K562 (cell line): ENCODE results near the gene ERN1. TPM values are rescaled to one million over a fixed set of nuclear protein-coding genes. Genes with fewer than 3 reads are reported as not detected.

Experiments
- CTBP1 ChIP-seq: fragments of 450-650 bp; IDR thresholded peaks from 2 replicates; pipeline ENCODE4 v1.6.1; 2016; ENCODE audit warnings: borderline replicate concordance
- EGR1 ChIP-seq: fragments of 450-650 bp; conservative IDR thresholded peaks from 2 replicates; pipeline ENCODE4 v1.6.1; 2017; ENCODE audit warnings: mild to moderate bottlenecking
- FOXJ2 ChIP-seq: fragments of 200-800 bp; sonication (Bioruptor generic); IDR thresholded peaks from 2 replicates; pipeline ENCODE4 v1.6.1; 2016; ENCODE audit warnings: missing genetic modification characterization, missing compliant biosample characterization
- GABPB1 ChIP-seq: sonication (generic); formaldehyde crosslinking; IDR thresholded peaks from 2 replicates; pipeline ENCODE4 v1.8.0; 2022; ENCODE audit warnings: mild to moderate bottlenecking, missing genetic modification reagents
- LEF1 ChIP-seq: fragments of 450-650 bp; IDR thresholded peaks from 2 replicates; pipeline ENCODE4 v1.6.1; 2016; ENCODE audit warnings: mild to moderate bottlenecking
- MTA2 ChIP-seq: fragments of 450-650 bp; IDR thresholded peaks from 2 replicates; pipeline ENCODE4 v1.6.1; 2016; ENCODE audit warnings: low read depth
- POLR2H ChIP-seq: IDR thresholded peaks from 2 replicates; pipeline ENCODE4 v1.6.1; 2016; ENCODE audit warnings: missing genetic modification characterization, low read depth, mild to moderate bottlenecking, control low read depth, missing compliant biosample characterization, moderate library complexity
- RBBP5 ChIP-seq: fragments of 200-600 bp; sonication (generic); IDR thresholded peaks from 2 replicates; pipeline ENCODE4 v1.6.1; 2012; ENCODE audit warnings: borderline replicate concordance, mild to moderate bottlenecking, low read length, control low read depth, inconsistent platforms; ENCODE audit not compliant: insufficient read depth, poor library complexity, severe bottlenecking
- RBM22 ChIP-seq: fragments of 200-400 bp; formaldehyde crosslinking; IDR thresholded peaks from 2 replicates; pipeline ENCODE4 v1.6.1; 2018; ENCODE audit warnings: low read length, low read depth; ENCODE audit not compliant: poor library complexity, severe bottlenecking
- SOX6 ChIP-seq: fragments of 450-650 bp; IDR thresholded peaks from 2 replicates; pipeline ENCODE4 v1.6.1; 2014; ENCODE audit warnings: mild to moderate bottlenecking
- TAL1 ChIP-seq: fragments of 450-650 bp; IDR thresholded peaks from 2 replicates; pipeline ENCODE4 v1.6.1; 2016; ENCODE audit warnings: mild to moderate bottlenecking
- ZNF133 ChIP-seq: fragments of 250-450 bp; sonication (Bioruptor Pico); IDR thresholded peaks from 2 replicates; pipeline ENCODE4 v1.4.0; 2020; ENCODE audit warnings: mild to moderate bottlenecking
- ZNF134 ChIP-seq: fragments of 250-450 bp; sonication (Bioruptor Pico); conservative IDR thresholded peaks from 2 replicates; pipeline ENCODE4 v1.4.0; 2020
- ZNF23 ChIP-seq: fragments of 250-450 bp; sonication (Bioruptor Pico); IDR thresholded peaks from 2 replicates; pipeline ENCODE4 v1.4.0; 2020; ENCODE audit warnings: mild to moderate bottlenecking
- polyA plus RNA-seq, 8 experiments: library from polyadenylated mRNA; depleted of rRNA in 4 of 8; stranded (reverse) in 5 of 8; unstranded in 3 of 8; fragments of >200 nt; fragmentation: Nextera tagmentation in 2 of 8; fragmentation: Illumina TruSeq in 1 of 8; extraction: Ambion mirVana in 2 of 8; extraction: Trizol in 1 of 8; gene quantifications; 2 replicates each; pipeline versions ENCODE4 v1.2.1 to v1.2.3, GENCODE V29; 2011 to 2014; ENCODE audit warnings: inconsistent platforms in 1 of 8, missing spikeins in 1 of 8
- total RNA-seq, 7 experiments: library from RNA; depleted of rRNA in 6 of 7; stranded (reverse); fragments of >200 nt in 6 of 7; fragmentation: Illumina TruSeq in 2 of 7; extraction: Trizol in 2 of 7; gene quantifications; 2 replicates each; pipeline versions ENCODE4 v1.2.1 to v1.2.3, GENCODE V29; 2011 to 2021; ENCODE audit warnings: low replicate concordance in 1 of 7
- TF ChIP-seq, protein P1 (sequence below): fragments of 450-650 bp; IDR thresholded peaks from 2 replicates; pipeline ENCODE4 v1.6.1; 2016; ENCODE audit warnings: mild to moderate bottlenecking
- TF ChIP-seq, protein P2 (sequence below), 2 experiments: fragments of 200-800 bp in 1 of 2; sonication (Bioruptor generic) in 1 of 2; sonication (generic) in 1 of 2; formaldehyde crosslinking in 1 of 2; IDR thresholded peaks in 1 of 2; conservative IDR thresholded peaks in 1 of 2; 2 replicates each; pipeline versions ENCODE4 v1.5.0 to v1.6.1; 2016 to 2020; ENCODE audit warnings: missing compliant biosample characterization in 1 of 2, missing genetic modification characterization in 1 of 2, missing genetic modification reagents in 1 of 2
- TF ChIP-seq, protein P3 (sequence below): fragments of 150-350 bp; conservative IDR thresholded peaks from 2 replicates; pipeline ENCODE4 v1.6.1; 2014; ENCODE audit warnings: low read length
- TF ChIP-seq, protein P4 (sequence below), 2 experiments: IDR thresholded peaks in 1 of 2; conservative IDR thresholded peaks in 1 of 2; 2 replicates each; pipeline ENCODE4 v1.6.1; 2016; ENCODE audit warnings: low read depth in 2 of 2, mild to moderate bottlenecking in 1 of 2, missing compliant biosample characterization in 1 of 2, missing genetic modification characterization in 1 of 2, moderate library complexity in 1 of 2

The ERN1 gene
- total and polyA plus RNA-seq, 9 of the 15 experiments (the other 6 are each of a cell fraction or from before 2014, with no cell fraction given): 2.1 to 22.5 (median 7.3) TPM

DNA sequence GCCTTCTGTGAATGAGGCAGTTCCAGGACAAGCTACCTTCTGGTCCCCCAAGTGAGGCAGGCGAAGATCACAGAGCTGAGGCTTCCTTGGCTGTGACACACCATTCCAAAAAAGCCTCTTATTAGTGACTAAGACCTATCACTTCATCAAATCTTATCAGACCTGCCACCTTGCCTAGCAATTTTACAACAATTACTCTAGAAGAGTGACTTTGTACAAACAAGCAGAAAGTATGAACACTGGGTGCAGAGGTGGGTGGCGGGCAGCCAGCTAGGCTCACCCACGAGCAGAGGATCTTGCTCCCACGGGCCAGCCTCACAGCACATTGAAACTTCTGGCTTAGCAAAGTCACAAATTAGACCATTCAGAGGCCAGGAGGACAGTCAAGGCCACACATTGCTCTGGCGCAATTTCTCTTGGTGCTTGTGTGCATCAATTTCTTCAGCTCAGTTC, 107.3 kb downstream of the ERN1 start (continued):
- TF ChIP-seq, protein P1, sequence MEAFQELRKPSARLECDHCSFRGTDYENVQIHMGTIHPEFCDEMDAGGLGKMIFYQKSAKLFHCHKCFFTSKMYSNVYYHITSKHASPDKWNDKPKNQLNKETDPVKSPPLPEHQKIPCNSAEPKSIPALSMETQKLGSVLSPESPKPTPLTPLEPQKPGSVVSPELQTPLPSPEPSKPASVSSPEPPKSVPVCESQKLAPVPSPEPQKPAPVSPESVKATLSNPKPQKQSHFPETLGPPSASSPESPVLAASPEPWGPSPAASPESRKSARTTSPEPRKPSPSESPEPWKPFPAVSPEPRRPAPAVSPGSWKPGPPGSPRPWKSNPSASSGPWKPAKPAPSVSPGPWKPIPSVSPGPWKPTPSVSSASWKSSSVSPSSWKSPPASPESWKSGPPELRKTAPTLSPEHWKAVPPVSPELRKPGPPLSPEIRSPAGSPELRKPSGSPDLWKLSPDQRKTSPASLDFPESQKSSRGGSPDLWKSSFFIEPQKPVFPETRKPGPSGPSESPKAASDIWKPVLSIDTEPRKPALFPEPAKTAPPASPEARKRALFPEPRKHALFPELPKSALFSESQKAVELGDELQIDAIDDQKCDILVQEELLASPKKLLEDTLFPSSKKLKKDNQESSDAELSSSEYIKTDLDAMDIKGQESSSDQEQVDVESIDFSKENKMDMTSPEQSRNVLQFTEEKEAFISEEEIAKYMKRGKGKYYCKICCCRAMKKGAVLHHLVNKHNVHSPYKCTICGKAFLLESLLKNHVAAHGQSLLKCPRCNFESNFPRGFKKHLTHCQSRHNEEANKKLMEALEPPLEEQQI: 0 out of 2 replicates have a peak, but pooled peaks have one; percentile 27
- TF ChIP-seq RBM22: no peak
- TF ChIP-seq RBBP5: peak; percentile 42
- TF ChIP-seq LEF1: peak; percentile 39; the same call in 1 of the 2 replicates
- TF ChIP-seq FOXJ2: no peak
- no peak for TF ChIP-seq GABPB1
- TF ChIP-seq ZNF23 (CRISPR knock-in tag): no peak
- TF ChIP-seq, protein P2, sequence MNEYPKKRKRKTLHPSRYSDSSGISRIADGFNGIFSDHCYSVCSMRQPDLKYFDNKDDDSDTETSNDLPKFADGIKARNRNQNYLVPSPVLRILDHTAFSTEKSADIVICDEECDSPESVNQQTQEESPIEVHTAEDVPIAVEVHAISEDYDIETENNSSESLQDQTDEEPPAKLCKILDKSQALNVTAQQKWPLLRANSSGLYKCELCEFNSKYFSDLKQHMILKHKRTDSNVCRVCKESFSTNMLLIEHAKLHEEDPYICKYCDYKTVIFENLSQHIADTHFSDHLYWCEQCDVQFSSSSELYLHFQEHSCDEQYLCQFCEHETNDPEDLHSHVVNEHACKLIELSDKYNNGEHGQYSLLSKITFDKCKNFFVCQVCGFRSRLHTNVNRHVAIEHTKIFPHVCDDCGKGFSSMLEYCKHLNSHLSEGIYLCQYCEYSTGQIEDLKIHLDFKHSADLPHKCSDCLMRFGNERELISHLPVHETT (CRISPR knock-in tag; conservative IDR thresholded peaks at IDR 0.05 in 1 of 2, IDR thresholded peaks at IDR 0.05 in 1 of 2): peak in 1 of 2 experiments; percentile 59; a peak in 1 of 4 replicates
- peak; percentile 76 for TF ChIP-seq EGR1
- no peak for TF ChIP-seq ZNF133 (CRISPR knock-in tag)
- TF ChIP-seq POLR2H (tag): no peak
- peak; percentile 57; the same call in 1 of the 2 replicates for TF ChIP-seq CTBP1
- TF ChIP-seq, protein P3, sequence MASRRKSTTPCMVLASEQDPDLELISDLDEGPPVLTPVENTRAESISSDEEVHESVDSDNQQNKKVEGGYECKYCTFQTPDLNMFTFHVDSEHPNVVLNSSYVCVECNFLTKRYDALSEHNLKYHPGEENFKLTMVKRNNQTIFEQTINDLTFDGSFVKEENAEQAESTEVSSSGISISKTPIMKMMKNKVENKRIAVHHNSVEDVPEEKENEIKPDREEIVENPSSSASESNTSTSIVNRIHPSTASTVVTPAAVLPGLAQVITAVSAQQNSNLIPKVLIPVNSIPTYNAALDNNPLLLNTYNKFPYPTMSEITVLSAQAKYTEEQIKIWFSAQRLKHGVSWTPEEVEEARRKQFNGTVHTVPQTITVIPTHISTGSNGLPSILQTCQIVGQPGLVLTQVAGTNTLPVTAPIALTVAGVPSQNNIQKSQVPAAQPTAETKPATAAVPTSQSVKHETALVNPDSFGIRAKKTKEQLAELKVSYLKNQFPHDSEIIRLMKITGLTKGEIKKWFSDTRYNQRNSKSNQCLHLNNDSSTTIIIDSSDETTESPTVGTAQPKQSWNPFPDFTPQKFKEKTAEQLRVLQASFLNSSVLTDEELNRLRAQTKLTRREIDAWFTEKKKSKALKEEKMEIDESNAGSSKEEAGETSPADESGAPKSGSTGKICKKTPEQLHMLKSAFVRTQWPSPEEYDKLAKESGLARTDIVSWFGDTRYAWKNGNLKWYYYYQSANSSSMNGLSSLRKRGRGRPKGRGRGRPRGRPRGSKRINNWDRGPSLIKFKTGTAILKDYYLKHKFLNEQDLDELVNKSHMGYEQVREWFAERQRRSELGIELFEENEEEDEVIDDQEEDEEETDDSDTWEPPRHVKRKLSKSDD: no peak
- TF ChIP-seq, protein P4, sequence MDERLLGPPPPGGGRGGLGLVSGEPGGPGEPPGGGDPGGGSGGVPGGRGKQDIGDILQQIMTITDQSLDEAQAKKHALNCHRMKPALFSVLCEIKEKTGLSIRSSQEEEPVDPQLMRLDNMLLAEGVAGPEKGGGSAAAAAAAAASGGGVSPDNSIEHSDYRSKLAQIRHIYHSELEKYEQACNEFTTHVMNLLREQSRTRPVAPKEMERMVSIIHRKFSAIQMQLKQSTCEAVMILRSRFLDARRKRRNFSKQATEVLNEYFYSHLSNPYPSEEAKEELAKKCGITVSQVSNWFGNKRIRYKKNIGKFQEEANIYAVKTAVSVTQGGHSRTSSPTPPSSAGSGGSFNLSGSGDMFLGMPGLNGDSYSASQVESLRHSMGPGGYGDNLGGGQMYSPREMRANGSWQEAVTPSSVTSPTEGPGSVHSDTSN (CRISPR knock-in tag; IDR thresholded peaks at IDR 0.05; ENCODE audit: low read depth): no peak
- TF ChIP-seq, protein P4 (tag; conservative IDR thresholded peaks at IDR 0.05; ENCODE audit: low read depth): 0 out of 2 replicates have a peak, but pooled peaks have one; percentile 14
- peak; percentile 72 for TF ChIP-seq MTA2
- TF ChIP-seq ZNF134 (CRISPR knock-in tag): no peak
- TF ChIP-seq SOX6: peak; percentile 95
- peak; percentile 77 for TF ChIP-seq TAL1
